ENCODE measurements around the gene SUPT20HL1. TPM values are rescaled to one million over a fixed set of nuclear protein-coding genes. Genes with fewer than 3 reads are reported as not detected.
"Not testable (repeated sequence)": the region's sequence is repeated elsewhere in the genome, so short reads cannot be mapped to it uniquely, and the experiment has no call there.

Gene SUPT20HL1
- total RNA-seq, 1 experiment from 2014 or later = not detected

GRCh38 chrX:24363432-24364181, 3.2 kb downstream of the SUPT20HL1 start:
- DNase-seq (ENCODE audit: low read depth) = not testable (repeated sequence)

DNA sequence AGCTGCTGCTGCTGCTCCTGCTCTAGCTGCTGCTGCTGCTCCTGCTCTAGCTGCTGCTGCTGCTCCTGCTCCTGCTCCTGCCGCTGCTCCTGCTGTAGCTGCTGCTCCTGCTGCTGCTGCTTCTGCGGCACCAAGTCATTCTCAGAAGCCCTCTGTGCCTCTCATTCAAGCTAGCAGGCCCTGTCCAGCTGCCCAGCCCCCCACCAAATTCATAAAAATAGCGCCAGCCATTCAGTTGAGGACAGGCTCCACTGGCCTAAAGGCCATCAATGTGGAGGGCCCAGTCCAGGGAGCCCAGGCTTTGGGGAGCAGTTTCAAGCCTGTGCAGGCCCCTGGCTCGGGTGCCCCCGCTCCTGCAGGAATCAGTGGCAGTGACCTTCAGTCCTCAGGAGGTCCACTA, 3.9 kb downstream of the SUPT20HL1 start:
- DNase-seq (ENCODE audit: low read depth) = no peak

GRCh38 chrX:24364851-24365538, 4.6 kb downstream of the SUPT20HL1 start:
- no peak for DNase-seq (ENCODE audit: low read depth)

DNA sequence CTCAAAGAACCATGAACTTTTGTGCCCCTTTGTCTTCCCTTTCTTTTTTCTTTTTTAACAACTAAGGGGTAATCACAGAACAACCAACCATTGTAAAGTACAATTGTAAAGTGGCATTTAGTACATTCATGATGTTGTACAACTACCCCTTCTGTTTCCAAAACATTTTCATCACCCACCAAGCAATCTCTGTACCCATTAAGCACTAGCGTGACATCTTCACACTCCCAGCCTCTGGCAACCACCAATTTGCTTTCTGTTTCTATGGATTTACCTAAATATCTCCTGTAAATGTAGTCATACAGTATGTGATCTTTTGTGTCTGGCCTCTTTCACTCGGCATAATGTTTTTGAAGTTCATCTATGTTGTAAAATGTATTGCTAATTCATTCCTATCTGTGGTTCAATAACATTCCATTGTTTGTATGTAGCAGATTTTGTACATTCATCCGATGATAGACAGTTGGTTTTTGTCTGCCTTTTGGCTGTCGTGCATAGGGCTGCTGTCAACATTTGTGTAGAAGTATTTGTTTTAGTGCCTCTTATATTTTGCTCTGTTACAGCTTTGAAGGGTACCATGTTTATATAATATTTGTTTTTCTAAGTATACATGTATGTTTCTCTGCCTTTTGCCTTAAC, 6.4 kb downstream of the SUPT20HL1 start:
- not testable (repeated sequence) for DNase-seq (ENCODE audit: low read depth)

DNA sequence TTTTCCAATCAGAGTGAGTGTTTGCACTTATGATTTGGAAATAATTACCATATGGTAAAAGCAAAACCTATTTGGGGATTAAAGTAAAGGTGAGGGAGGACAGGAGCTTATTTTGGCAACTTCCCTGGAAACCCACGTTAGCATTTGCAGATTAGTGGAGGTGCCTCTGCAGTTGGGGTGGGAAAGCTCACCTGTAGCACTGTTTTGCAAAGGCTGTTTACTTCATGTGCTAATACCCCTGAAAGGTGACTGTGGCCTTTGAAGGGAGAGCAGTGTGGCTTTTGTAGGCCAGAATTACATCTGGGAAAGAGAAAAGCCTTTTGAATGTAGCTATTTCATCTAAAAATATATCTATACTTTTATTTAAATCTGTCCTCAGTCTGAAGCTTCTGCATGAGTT, 9.4 kb downstream of the SUPT20HL1 start:
- DNase-seq (ENCODE audit: low read depth) = no peak

DNA sequence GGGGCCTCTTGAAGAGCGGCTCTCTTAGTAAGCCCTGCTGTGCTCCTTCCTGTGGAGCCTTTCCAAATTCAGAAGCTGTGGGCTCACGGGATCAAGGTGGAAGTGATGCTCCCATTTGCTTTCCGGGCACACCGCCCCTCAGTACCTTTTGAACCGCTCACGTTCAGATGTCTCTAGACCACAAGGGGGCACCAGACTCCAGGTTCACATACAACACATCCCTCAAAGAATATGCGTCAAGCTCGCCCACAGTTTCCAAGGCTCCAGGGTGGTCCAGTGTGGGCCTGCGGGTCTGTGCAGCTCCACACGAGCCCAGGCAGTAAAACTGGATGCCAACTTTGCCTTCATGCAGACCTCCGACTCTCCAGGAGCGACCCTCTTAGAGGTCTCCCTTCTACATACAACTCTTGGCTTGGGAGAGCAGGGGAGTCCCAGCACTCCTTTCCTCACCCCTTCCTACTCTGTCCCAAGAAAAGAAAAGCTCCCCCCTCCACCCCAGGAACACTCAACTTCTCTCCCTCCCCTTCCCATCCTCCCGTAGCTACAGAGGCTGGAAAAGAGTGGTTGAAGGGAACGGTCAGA, 11.0 kb downstream of the SUPT20HL1 start:
- DNase-seq (ENCODE audit: low read depth) = peak; percentile 12

DNA sequence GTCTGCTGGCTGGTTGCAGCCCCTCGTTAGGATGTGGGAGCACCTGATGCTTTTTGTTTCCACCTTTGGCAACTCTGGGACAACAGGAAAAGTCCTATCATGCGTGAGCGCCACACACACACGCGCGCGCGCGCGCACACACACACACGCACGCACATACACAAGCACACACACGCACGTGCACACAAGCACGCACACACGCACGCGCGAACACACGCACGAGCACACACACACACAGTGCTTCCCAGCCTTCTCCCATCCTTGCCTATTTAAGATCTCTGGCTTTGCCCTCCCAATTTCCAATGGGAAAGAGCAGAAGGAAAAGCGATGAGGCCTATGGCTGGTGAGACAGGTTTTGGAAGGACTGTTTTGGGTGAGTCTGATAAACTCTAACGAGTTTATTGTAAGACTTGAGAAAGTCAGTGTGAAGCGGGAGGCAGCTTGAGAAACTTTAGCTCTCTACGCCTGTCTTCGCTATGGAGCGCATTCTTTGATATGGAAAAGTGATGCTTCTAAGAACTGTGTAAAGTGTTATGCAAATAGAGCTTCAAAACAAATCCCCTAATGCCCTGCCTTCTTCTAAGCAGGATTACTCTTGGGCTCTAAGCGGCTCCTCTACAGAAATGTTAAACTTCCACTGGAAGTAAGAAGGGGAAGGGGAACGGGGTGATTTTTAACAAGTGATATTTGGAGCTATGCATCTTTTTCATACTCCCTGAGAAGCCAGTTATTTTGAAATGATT, 11.8 kb downstream of the SUPT20HL1 start:
- DNase-seq (ENCODE audit: low read depth) = no peak

GRCh38 chrX:24375600-24376131, 15.2 kb downstream of the SUPT20HL1 start:
- DNase-seq (ENCODE audit: low read depth) = no peak

- DNase-seq (ENCODE audit: low read depth) = no peak
Measured at GRCh38 chrX:24376403-24376802, 16.0 kb downstream of the SUPT20HL1 start.

GRCh38 chrX:24377195-24377594, 16.8 kb downstream of the SUPT20HL1 start:
- DNase-seq (ENCODE audit: low read depth) = no peak

DNA sequence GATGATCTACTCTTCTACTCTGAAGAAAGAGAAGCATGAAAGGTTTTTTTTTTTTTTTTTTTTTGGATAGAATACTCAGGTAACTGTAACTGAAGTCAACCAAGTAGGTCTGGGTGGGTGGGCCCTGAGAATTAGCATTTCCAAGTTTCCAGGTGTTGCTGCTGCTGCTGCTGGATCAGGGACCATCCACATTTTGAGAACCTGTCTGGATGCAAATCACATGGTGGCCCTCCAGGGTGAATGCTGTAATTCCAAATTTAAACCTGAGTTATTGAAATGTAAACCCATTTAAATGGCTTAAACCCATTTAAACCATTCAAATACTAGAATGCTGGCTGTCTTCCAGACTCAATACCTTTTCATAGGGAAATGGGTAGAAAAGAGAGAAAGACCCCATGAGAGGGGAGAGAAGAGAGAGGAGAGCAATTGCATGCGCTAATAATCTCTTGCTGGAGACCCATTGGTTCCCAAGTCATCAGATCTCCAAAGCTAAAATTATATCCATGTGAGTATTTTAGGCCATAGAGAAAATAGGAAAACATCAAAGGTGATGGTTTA, 17.6 kb downstream of the SUPT20HL1 start:
- DNase-seq (ENCODE audit: low read depth) = no peak

DNA sequence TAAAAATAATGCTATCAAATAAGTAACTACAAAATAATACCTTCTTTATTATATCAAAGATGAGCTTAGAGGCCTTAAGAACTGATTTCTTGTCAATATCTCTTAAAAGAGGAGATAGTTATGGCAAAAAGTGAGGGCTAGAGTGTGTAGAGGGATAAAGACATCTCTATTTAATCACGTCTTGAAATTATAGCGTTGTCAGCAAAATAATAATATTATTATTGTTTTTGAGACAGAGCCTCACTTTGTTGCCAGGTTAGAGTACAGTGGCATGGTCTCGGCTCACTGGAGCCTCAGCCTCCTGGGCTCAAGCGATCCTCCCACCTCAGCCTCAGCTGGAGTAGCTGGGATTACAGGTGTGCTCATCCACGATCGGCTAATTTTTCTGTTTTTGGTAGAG, 18.3 kb downstream of the SUPT20HL1 start:
- DNase-seq (ENCODE audit: low read depth) = no peak

DNA sequence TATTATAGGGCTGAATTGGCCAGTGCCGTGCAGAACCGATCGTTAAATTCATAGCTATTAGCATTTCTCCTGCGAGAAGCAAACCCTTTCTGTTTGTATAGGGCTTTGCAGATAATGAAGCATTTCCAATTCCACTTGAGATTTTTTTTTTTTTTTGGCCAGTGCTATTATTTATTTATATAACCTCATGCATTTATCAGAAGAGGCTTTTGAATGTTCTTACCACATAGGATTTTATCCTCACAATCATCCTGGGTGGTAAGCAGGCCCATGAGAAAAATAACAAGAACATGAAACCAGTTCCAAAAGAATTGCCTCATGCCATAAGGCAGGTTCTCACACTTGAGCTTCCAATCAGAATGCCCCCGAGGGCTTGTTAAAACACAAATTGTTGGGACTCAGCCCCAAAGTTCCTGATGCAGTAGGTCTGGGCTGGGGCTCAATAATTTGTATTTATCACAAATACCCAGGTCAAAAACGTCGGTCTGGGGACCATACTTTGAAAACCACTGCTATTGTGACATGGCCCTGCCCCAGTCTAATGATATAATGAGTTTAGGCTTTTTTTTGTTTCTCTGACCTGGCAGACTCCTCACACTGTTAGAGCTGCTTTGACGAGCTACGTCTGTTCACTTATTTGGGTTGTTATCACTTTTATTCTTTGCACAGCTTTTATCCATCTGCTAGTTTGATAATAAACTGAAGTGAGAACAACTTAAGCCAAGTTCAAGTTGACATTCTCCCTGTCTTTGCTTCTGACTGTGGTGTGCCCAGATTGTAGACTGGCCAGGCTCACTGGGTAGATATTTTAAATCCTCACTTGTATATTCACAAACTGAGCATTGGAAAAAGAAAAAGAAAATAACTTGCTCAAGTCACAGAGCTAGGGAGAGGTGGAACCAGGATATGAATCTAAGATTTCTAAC, 20.1 kb downstream of the SUPT20HL1 start:
- no peak for DNase-seq (ENCODE audit: low read depth)

DNA sequence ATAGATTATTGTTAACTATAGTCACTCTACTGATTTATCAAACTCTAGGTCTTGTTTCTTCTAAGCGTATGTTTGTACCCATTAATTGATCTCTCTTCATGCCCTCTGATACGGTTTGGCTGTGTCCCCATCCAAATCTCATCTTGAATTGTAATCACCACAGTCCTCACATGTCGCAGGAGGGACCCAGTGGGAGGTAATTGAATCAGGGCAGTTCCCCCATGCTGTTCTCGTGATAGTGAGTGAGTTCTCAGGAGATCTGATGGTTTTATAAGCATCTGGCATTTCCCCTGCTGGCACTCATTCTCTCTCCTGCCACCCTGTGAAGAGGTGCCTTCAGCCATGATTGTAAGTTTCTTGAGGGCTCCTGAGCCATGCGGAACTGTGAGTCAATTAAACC, 21.9 kb downstream of the SUPT20HL1 start:
- DNase-seq (ENCODE audit: low read depth) = not testable (repeated sequence)

DNA sequence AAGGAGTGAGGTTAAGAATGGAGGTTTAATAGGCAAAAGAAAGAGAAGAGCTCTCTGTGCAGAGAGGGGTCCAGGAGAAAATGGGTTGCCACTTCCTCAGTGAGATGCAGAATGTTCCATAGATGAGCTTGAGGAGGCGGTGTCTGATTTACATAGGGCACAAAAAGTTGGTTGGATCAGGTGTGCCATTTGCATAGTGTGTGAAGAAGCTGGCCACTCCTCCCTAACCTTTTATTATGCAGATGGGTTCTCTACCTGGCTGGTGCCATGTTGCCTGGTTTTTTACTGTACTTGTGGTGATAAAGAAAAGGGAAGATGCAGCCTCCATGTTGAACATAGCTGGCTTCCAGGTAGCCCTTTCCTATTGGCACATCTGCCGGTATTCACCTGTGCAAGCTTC, 27.3 kb downstream of the SUPT20HL1 start:
- DNase-seq (ENCODE audit: low read depth) = no peak

DNA sequence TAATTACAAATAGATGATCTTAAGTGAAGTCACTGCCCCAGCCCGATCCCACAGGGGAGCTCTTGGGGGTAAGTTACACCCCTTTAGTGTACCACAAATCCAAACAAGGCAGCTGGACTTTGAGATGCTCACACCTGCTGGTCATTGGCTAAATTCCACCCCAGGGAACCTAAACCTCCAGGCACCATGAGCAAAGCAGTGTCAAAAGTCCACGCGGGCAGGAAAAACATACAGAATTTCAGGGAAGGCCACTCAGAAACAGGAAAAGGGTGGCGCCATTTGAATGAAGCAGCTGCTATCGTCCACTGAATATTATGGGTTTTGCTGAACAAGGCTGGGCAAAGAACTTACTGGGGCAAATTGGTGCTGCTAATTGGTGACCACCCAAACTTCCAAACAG, 30.9 kb downstream of the SUPT20HL1 start:
- DNase-seq (ENCODE audit: low read depth) = no peak

DNA sequence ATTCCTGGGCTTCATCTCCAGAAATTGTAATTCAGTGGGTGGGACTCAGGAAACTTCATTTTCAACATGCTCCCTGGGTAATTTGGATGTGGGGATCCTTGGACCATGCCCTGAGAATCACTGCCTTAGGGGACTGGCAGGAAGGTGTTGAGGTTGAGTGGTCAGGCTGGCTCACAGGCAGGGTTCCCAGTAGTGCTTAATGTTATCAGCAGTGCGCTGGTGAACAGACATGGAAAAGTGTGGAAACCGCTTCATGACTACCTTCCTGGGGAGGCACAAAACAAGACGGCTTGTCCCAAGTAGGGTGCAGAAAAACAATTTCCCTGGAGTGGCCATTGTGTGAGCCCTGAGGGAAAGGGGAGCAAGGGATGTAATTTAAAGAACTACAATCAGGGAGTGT, 31.4 kb downstream of the SUPT20HL1 start:
- no peak for DNase-seq (ENCODE audit: low read depth)

DNA sequence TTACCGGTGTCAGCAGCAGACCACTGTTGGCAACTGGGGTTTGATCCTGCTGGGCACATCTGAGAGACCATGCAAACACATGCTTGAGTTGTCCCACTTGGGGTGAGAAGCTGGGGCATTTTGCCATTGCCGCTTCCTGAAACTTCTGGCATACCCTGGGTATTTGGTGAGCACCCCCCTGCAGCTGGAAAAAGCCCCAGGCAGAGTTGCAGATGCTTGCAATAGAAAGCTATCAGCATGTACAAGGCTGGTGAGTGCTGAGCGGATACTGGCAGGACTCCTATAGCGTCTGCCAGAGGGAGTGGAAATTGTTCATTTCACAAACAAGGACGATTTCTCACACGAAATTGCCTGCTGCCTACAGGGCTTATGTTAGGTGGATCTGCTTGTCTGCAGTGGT, 32.3 kb downstream of the SUPT20HL1 start:
- no peak for DNase-seq (ENCODE audit: low read depth)

DNA sequence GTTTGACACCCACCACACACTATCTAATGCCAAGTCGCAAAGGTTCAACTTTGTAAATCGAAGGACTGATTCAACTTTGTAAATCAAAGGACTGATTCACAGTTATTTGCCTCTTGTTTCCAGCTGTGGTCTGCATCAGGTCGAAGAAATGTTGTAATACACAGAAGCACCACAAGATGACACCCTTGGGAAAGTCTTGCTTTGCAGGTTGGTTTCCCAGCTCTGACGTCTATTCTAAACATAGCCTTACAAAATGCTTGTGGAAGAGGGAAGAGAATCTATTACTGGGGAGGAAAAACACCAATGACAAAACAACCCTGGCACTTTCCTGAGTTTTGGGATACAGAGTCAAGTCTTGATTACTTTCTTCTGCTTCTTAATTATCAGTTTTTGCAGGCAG, 35.3 kb downstream of the SUPT20HL1 start:
- DNase-seq (ENCODE audit: low read depth) = peak; percentile 55
